OCI-LY1 (cell line): Measurements from ENCODE around the gene TGM2.
"Not testable (repeated sequence)": the region's sequence is repeated elsewhere in the genome, so short reads cannot be mapped to it uniquely, and the experiment has no call there.

Source experiments
- H2AFZ ChIP-seq: fragments of 200-600 bp; sonication (generic), shearing (Covaris generic); 2 replicates; pipeline ENCODE4 v1.6.0; 2014; ENCODE audit warnings: antibody characterized with exemption, mild to moderate bottlenecking, low read length
- H3F3A ChIP-seq: fragments of 200-600 bp; sonication (generic), shearing (Covaris generic); 2 replicates; pipeline ENCODE4 v1.6.0; 2014; ENCODE audit warnings: mild to moderate bottlenecking, antibody characterized with exemption, low read length, moderate library complexity; ENCODE audit not compliant: insufficient read depth
- H3K27ac ChIP-seq: fragments of 200-600 bp; sonication (generic); 2 replicates; pipeline ENCODE4 v1.5.1; 2014; ENCODE audit warnings: low read length, mixed run types, mild to moderate bottlenecking, low read depth; ENCODE audit not compliant: poor library complexity, severe bottlenecking
- H3K27me3 ChIP-seq: fragments of 200-600 bp; sonication (generic); 2 replicates; pipeline ENCODE4 v1.6.0; 2014; ENCODE audit warnings: antibody characterized with exemption, mild to moderate bottlenecking, low read length, moderate library complexity; ENCODE audit not compliant: insufficient read depth
- H3K36me3 ChIP-seq: fragments of 200-600 bp; sonication (generic); 2 replicates; pipeline ENCODE4 v1.6.1; 2014; ENCODE audit warnings: mild to moderate bottlenecking, antibody characterized with exemption, low read length, moderate library complexity, mixed read lengths; ENCODE audit not compliant: insufficient read depth
- H3K4me1 ChIP-seq: fragments of 200-600 bp; sonication (generic); 2 replicates; pipeline ENCODE4 v1.5.1; 2014; ENCODE audit warnings: mild to moderate bottlenecking, low read length, moderate library complexity; ENCODE audit not compliant: insufficient read depth, severe bottlenecking
- H3K4me2 ChIP-seq: fragments of 200-600 bp; sonication (generic), shearing (Covaris generic); 2 replicates; pipeline ENCODE4 v1.6.1; 2014; ENCODE audit warnings: low read length
- H3K4me3 ChIP-seq: fragments of 200-600 bp; sonication (generic); 2 replicates; pipeline ENCODE4 v1.5.1; 2014; ENCODE audit warnings: low read length, low read depth, mild to moderate bottlenecking, mixed read lengths; ENCODE audit not compliant: poor library complexity, severe bottlenecking
- H3K79me2 ChIP-seq: fragments of 200-600 bp; shearing (Covaris generic); 2 replicates; pipeline ENCODE4 v1.6.1; 2016; ENCODE audit warnings: mixed run types, low read length, mixed read lengths; ENCODE audit not compliant: insufficient read depth
- H3K9ac ChIP-seq: fragments of 200-600 bp; sonication (generic), shearing (Covaris generic); 2 replicates; pipeline ENCODE4 v1.6.1; 2014; ENCODE audit warnings: mild to moderate bottlenecking, low read length, mixed read lengths
- H3K9me2 ChIP-seq: fragments of 200-600 bp; sonication (generic), shearing (Covaris generic); 2 replicates; pipeline ENCODE4 v1.6.1; 2014; ENCODE audit warnings: low read depth, mild to moderate bottlenecking, low read length, mixed read lengths
- H3K9me3 ChIP-seq: fragments of 200-600 bp; shearing (Covaris generic); 2 replicates; pipeline ENCODE4 v1.6.1; 2014; ENCODE audit warnings: low read length, mixed read lengths
- H4K20me1 ChIP-seq: fragments of 200-600 bp; sonication (generic), shearing (Covaris generic); 2 replicates; pipeline ENCODE4 v1.6.0; 2016; ENCODE audit warnings: mild to moderate bottlenecking, low read length; ENCODE audit not compliant: insufficient read depth
- EZH2 ChIP-seq: fragments of 200-600 bp; sonication (generic), shearing (Covaris generic); IDR thresholded peaks from 2 replicates; pipeline ENCODE4 v1.8.0; 2017; ENCODE audit warnings: borderline replicate concordance, mixed run types, mild to moderate bottlenecking, antibody characterized with exemption, low read length, moderate library complexity, mixed read lengths
- TF ChIP-seq, protein P1 (sequence below): fragments of 200-600 bp; sonication (generic), shearing (Covaris generic); IDR thresholded peaks from 2 replicates; pipeline ENCODE4 v1.5.1; 2017; ENCODE audit warnings: mild to moderate bottlenecking, antibody characterized with exemption, low read length, moderate library complexity, mixed read lengths

The TGM2 gene

DNA sequence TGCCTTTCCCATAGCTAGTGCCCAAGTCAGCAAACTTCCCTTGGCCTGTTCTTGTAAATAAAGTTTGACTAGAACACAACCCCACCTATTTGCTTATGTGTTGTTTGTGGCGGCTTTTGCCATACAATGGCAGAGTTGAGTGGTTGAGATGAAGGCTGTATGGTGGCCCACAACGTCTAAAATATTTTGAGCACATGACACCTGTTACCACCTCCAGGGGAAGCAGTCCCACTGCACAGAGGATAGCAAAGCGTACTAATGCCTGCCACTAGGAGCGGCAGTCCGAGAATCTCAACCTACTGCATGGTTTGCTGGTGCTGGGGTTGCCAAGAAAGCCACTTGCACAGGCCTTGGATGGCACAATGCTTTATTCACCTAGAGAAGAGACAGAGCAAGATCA, 58.6 kb downstream of the TGM2 start:
- no peaks in the 10 kb centered on the region for H3K27me3 ChIP-seq
- H3K9ac ChIP-seq: no peak overlapping the region
- no peaks in the 10 kb centered on the region for H3K36me3 ChIP-seq
- H3K4me1 ChIP-seq: no peaks in the 10 kb centered on the region
- H4K20me1 ChIP-seq: no peaks in the 10 kb centered on the region
- H3K9me2 ChIP-seq: no peaks in the 10 kb centered on the region
- H3K79me2 ChIP-seq: no peaks in the 10 kb centered on the region
- H2AFZ ChIP-seq: no peak overlapping the region
- no peak overlapping the region for H3K4me3 ChIP-seq
- TF ChIP-seq EZH2: no peak
- TF ChIP-seq, protein P1, sequence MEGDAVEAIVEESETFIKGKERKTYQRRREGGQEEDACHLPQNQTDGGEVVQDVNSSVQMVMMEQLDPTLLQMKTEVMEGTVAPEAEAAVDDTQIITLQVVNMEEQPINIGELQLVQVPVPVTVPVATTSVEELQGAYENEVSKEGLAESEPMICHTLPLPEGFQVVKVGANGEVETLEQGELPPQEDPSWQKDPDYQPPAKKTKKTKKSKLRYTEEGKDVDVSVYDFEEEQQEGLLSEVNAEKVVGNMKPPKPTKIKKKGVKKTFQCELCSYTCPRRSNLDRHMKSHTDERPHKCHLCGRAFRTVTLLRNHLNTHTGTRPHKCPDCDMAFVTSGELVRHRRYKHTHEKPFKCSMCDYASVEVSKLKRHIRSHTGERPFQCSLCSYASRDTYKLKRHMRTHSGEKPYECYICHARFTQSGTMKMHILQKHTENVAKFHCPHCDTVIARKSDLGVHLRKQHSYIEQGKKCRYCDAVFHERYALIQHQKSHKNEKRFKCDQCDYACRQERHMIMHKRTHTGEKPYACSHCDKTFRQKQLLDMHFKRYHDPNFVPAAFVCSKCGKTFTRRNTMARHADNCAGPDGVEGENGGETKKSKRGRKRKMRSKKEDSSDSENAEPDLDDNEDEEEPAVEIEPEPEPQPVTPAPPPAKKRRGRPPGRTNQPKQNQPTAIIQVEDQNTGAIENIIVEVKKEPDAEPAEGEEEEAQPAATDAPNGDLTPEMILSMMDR: no peak
- no peak overlapping the region for H3K27ac ChIP-seq
- no peak overlapping the region for H3K4me2 ChIP-seq
- H3K9me3 ChIP-seq: no peaks in the 10 kb centered on the region
- H3F3A ChIP-seq: no peaks in the 10 kb centered on the region

DNA sequence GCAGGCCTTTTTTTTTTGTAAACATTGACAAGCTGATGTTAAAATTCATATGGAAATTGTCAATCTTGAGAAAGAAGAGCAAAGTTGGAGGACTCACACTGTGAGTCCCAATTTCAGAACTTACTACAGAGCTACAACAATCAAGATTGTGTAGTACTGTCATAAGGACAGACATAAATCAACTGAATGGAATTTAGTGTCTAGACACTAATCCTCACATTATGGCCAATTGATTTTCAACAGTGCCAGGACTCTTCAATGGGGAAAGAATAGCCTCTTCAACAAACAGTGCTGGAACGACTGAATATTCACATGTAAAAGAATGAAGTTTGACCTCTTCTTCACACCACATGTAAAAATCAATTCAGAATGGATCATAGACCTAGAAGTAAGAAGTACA, 60.8 kb downstream of the TGM2 start:
- Histone ChIP-seq H3K27me3 (no peaks in the 10 kb centered on the region), H3K36me3 (no peaks in the 10 kb centered on the region), H3K4me3 (no peak overlapping the region), H3K79me2 (no peaks in the 10 kb centered on the region), H4K20me1 (no peaks in the 10 kb centered on the region), H3K4me2 (no peak overlapping the region), H3K4me1 (no peaks in the 10 kb centered on the region), H3K9me3 (0 out of 2 replicates have a peak, but pooled peaks cover 3% of the 10 kb centered on the region), H3K9ac (no peak overlapping the region), H3K9me2 (no peaks in the 10 kb centered on the region), H2AFZ (no peak overlapping the region), H3K27ac (no peak overlapping the region), H3F3A (no peaks in the 10 kb centered on the region)
- no peak for TF ChIP-seq EZH2
- TF ChIP-seq, protein P1: no peak

DNA sequence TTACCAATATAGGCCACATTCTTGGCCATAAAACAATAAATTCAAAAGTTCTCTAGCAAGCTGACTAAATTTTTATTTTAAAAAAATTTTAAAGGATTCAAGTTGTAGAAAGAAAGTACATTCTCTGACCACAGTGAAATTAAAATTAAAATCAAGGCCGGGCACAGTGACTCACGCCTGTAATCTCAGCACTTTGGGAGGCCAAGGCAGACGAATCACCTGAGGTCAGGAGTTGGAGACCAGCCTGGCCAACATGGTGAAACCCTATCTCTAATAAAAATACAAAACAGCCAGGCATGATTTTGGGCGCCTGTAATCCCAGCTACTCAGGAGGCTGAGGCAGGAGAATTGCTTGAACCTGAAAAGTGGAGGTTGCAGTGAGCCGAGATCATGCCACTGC, 62.9 kb downstream of the TGM2 start:
- H3K27ac ChIP-seq: not testable (repeated sequence)

DNA sequence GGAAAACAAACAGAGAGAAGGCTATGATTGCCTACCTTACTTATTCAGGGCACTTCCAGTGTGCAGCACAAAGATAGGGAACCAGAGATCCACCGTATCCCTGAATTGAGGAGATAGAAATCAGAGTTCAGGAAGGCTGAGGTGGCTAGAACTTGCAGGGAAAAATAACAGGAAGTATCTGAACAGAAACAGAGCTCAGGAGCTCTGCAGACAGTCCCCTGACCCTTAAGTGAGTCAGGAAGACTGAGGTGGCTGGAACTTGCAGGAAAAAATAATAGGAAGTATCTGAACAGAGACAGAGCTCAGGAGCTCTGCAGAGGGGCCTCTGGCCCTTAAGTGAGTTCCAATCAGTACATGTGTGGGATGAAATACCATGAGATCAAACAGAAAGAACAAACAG, 66.1 kb downstream of the TGM2 start:
- Histone ChIP-seq H2AFZ (no peak overlapping the region), H3K4me3 (no peak overlapping the region), H3K27ac (no peak overlapping the region), H3K9me3 (0 out of 2 replicates have a peak, but pooled peaks cover 3% of the 10 kb centered on the region), H3K9me2 (no peaks in the 10 kb centered on the region), H3F3A (no peaks in the 10 kb centered on the region), H3K4me1 (peaks cover 8% of the 10 kb centered on the region), H3K4me2 (no peak overlapping the region), H3K27me3 (no peaks in the 10 kb centered on the region), H4K20me1 (no peaks in the 10 kb centered on the region), H3K9ac (no peak overlapping the region), H3K79me2 (no peaks in the 10 kb centered on the region), H3K36me3 (no peaks in the 10 kb centered on the region)
- TF ChIP-seq EZH2: no peak
- TF ChIP-seq, protein P1: no peak

More for the DNA sequence above, 62.9 kb downstream of the TGM2 start:
- not testable (repeated sequence) for H2AFZ ChIP-seq, H3K27me3 ChIP-seq, H3K4me1 ChIP-seq, H3K9me3 ChIP-seq, H3F3A ChIP-seq, H3K4me2 ChIP-seq, H3K36me3 ChIP-seq, H3K4me3 ChIP-seq, H3K9ac ChIP-seq, H4K20me1 ChIP-seq, H3K79me2 ChIP-seq, H3K9me2 ChIP-seq
